Lung (tissue), 12 donors: ENCODE measurements around the gene NRDC. TPM values are rescaled to one million over a fixed set of nuclear protein-coding genes. Genes with fewer than 3 reads are reported as not detected.

Experiments
- ATAC-seq: fragments of 200-7000 bp; cut with Tn5 transposase; one replicate; pipeline ENCODE4 v1.9.1; 2020; ENCODE audit warnings: moderate number of reproducible peaks; ENCODE audit not compliant: insufficient read depth, low FRiP score
- DNase-seq, 3 donors: peaks; one replicate each; pipeline ENCODE4 v3.0.0-alpha.2; 2013 to 2017
- H3K27ac ChIP-seq, 2 donors: one replicate each; pipeline ENCODE4 v1.5.1; 2013; ENCODE audit warnings: mild to moderate bottlenecking in 2 of 2, moderate library complexity in 2 of 2, control low read depth in 1 of 2, inconsistent platforms in 1 of 2, low read depth in 1 of 2, low read length in 1 of 2
- H3K27me3 ChIP-seq, 3 donors: one replicate each; pipeline ENCODE4 v1.5.1; 2013; ENCODE audit warnings: low read length in 2 of 3; ENCODE audit not compliant: control insufficient read depth in 3 of 3, insufficient read depth in 3 of 3
- H3K36me3 ChIP-seq, 4 donors: one replicate each; pipeline ENCODE4 v1.5.1; 2013; ENCODE audit warnings: low read length in 4 of 4, mild to moderate bottlenecking in 1 of 4, moderate library complexity in 1 of 4; ENCODE audit not compliant: control insufficient read depth in 4 of 4, insufficient read depth in 4 of 4
- H3K4me1 ChIP-seq, 5 donors: one replicate each; pipeline ENCODE4 v1.5.1; 2013; ENCODE audit warnings: low read length in 5 of 5, mild to moderate bottlenecking in 2 of 5, moderate library complexity in 1 of 5; ENCODE audit not compliant: control insufficient read depth in 5 of 5, insufficient read depth in 5 of 5
- H3K4me3 ChIP-seq: one replicate; pipeline ENCODE4 v1.5.1; 2013; ENCODE audit warnings: mild to moderate bottlenecking, control low read depth, moderate library complexity
- H3K9ac ChIP-seq, 2 donors: one replicate each; pipeline ENCODE4 v1.5.1; 2013; ENCODE audit warnings: low read length in 2 of 2, control low read depth in 1 of 2; ENCODE audit not compliant: insufficient read depth in 1 of 2
- H3K9me3 ChIP-seq, 4 donors: one replicate each; pipeline ENCODE4 v1.5.1; 2013; ENCODE audit warnings: low read length in 3 of 4, mild to moderate bottlenecking in 1 of 4, moderate library complexity in 1 of 4; ENCODE audit not compliant: control insufficient read depth in 4 of 4, insufficient read depth in 3 of 4
- WGBS, 2 donors: extraction: QIAGEN DNeasy Blood & Tissue Kit; methylation state at CpG; one replicate each; pipeline ENCODE4 v1.1.7; 2013; 5-methylcytosine and 5-hydroxymethylcytosine counted together
- polyA plus RNA-seq, 2 donors: library from polyadenylated mRNA; stranded (reverse); fragments of 200-250 nt; gene quantifications; one replicate each; pipeline ENCODE4 v1.2.1, GENCODE V29; 2013
- total RNA-seq, 2 donors: library from RNA; depleted of rRNA in 1 of 2; stranded (reverse); fragments of >200 nt in 1 of 2; gene quantifications; one replicate each; pipeline ENCODE4 v1.2.1, GENCODE V29; 2014 to 2021
- TF ChIP-seq, protein P1 (sequence below): IDR thresholded peaks from 2 replicates; pipeline ENCODE4 v1.5.1; 2012; ENCODE audit warnings: mild to moderate bottlenecking; ENCODE audit errors: control extremely low read depth, extremely low read depth
- donor health status: control.
- donor health status: control.
- donor health status: Bipolar disorder and iron deficiency.
- donor health status: healthy.
- donor health status: DM: yes; HTN: yes; CAD: no.

Gene NRDC
- total and polyA plus RNA-seq, 4 donors = 96.2 to 128 (median 105) TPM

DNA sequence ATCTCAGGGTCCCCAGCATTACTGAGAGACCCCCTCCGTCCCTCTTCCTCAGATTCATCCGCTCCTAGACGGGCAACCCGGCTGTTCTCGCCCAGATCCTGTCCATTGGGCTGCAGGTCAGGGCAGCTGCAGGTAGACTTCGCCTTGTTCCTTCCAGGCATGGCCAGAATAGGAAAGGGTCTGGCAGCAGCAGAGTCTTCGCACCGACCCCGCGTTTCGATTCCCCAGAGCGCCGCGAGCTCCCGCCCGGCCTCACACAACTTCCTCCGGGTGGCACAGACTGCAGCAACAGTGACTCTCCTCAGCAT, 265 bp downstream of the NRDC start:
- ATAC-seq = peak; percentile 8
- TF ChIP-seq, protein P1, sequence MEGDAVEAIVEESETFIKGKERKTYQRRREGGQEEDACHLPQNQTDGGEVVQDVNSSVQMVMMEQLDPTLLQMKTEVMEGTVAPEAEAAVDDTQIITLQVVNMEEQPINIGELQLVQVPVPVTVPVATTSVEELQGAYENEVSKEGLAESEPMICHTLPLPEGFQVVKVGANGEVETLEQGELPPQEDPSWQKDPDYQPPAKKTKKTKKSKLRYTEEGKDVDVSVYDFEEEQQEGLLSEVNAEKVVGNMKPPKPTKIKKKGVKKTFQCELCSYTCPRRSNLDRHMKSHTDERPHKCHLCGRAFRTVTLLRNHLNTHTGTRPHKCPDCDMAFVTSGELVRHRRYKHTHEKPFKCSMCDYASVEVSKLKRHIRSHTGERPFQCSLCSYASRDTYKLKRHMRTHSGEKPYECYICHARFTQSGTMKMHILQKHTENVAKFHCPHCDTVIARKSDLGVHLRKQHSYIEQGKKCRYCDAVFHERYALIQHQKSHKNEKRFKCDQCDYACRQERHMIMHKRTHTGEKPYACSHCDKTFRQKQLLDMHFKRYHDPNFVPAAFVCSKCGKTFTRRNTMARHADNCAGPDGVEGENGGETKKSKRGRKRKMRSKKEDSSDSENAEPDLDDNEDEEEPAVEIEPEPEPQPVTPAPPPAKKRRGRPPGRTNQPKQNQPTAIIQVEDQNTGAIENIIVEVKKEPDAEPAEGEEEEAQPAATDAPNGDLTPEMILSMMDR = no peak
- peaks cover 0 to 17% (median 4%) of the 10 kb centered on the region in 3 donors for H3K27me3 ChIP-seq

DNA sequence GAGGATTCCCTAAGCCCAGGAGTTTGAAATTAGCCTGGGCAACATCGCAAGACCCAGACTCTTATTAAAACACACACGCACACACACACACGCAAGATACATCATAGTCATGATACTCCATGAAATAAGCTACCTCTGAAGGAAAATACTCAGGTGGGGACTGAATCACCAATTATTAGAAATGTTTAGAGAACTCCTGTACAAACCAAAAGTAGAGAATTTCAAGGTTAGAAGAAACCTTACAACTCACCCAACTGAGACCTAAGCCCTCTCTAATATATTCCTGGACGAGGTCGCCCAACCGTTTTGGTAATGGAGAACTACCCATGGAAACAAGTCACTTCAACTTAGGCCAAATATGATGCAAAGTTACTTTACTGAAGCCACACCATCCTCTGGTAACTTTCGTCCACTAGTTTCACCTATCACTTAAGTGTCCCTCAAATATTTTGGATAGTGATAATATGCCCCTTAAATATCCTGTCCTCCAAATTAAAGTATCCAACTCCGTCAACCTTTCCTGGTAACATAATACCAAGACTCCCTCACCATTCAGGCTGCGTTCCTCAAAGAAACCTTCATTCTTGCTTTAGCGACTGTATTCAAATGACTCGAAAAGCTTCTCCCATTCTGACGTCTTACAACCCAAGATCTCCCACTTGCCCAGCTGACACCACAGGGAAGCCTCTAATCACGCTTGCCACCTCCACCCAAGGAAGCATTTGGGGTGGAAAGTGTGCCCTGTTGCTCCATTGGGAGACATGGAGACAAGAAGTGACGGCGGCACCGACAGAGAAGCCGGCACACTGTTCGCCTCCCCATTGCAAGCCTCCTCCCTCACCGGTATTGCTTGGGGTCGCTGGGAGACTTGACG, 856 bp downstream of the NRDC start:
- peaks cover 2 to 21% (median 9%) of the 10 kb centered on the region in 5 donors for H3K4me1 ChIP-seq
- H3K27ac ChIP-seq = peak overlapping the region; percentile 86 to 99
- H3K9ac ChIP-seq = peak overlapping the region; percentile 95 to 99
- TF ChIP-seq, protein P1 = no peak
- peaks cover 0 to 3% (median 0%) of the 10 kb centered on the region in 4 donors for H3K36me3 ChIP-seq
- peaks cover 0 to 11% (median 4%) of the 10 kb centered on the region in 3 donors for H3K27me3 ChIP-seq
- peak overlapping the region; percentile 92 for H3K4me3 ChIP-seq
- 13 to 14% methylated on average over 21 of the region's 21 CpGs for WGBS, 2 donors
- ATAC-seq (no peak), DNase-seq (peak in 1 of 3 donors; percentile 31)
- no peaks in the 10 kb centered on the region for H3K9me3 ChIP-seq

More for the DNA sequence above, 265 bp downstream of the NRDC start:
- Histone ChIP-seq H3K4me3 (peak overlapping the region; percentile 92), H3K4me1 (peaks cover 2 to 21% (median 9%) of the 10 kb centered on the region in 5 donors), H3K9me3 (no peaks in the 10 kb centered on the region), H3K27ac (peak overlapping the region; percentile 86 to 99), H3K36me3 (peaks cover 0 to 3% (median 0%) of the 10 kb centered on the region in 4 donors), H3K9ac (peak overlapping the region; percentile 95 to 99)
- 0% methylated on average over 17 of the region's 17 CpGs for WGBS, 2 donors
- DNase-seq = no peak

DNA sequence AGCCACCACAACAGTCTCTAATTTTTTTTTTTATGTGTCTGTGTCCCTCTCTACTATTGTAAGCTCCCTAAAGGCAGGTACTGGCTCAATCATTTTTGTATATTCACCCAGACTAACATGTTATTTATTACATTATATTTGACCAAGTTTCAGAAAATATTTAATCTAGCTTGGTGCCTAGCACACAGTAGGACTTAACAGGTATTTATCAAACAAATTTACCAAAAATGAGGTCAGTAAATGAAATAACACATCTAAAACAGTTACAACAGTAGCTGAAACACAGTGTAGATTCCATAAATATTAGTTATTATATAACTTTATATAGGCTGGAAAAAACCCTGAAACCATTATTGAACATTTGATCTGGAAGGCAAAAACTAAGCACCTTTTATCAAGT, 2.7 kb downstream of the NRDC start:
- DNase-seq = no peak
- Histone ChIP-seq H3K27me3 (no peaks in the 10 kb centered on the region), H3K4me1 (peaks cover 2 to 21% (median 9%) of the 10 kb centered on the region in 5 donors), H3K9me3 (no peaks in the 10 kb centered on the region), H3K9ac (no peak overlapping the region), H3K27ac (no peak overlapping the region), H3K4me3 (no peak overlapping the region), H3K36me3 (peaks cover 0 to 3% (median 0%) of the 10 kb centered on the region in 4 donors)
- TF ChIP-seq, protein P1 = no peak
- ATAC-seq = no peak
